GM21786 (cell line): ENCODE measurements around the gene LCN2.

Experiments
- ATAC-seq: cut with Tn5 transposase; IDR thresholded peaks from one replicate; pipeline ENCODE4 v1.9.1; 2021; ENCODE audit not compliant: unreplicated experiment

The LCN2 gene

GRCh38 chr9:128146591-128147120, 2.6 kb upstream of the LCN2 start:
- no peak for ATAC-seq

- ATAC-seq = no peak
Observed at GRCh38 chr9:128148509-128149000, 698 bp upstream of the LCN2 start.

- no peak for ATAC-seq
Observed at GRCh38 chr9:128149951-128150593, 819 bp downstream of the LCN2 start.

GRCh38 chr9:128150594-128151308, 1.5 kb downstream of the LCN2 start:
- no peak for ATAC-seq

- ATAC-seq = no peak
Observed at GRCh38 chr9:128151309-128152132, 2.3 kb downstream of the LCN2 start.

GRCh38 chr9:128152133-128153059, 3.1 kb downstream of the LCN2 start:
- no peak for ATAC-seq

- ATAC-seq = no peak
Observed at GRCh38 chr9:128153060-128153946, 4.0 kb downstream of the LCN2 start.

GRCh38 chr9:128153947-128154695, 4.9 kb downstream of the LCN2 start:
- no peak for ATAC-seq

- ATAC-seq = no peak
Observed at GRCh38 chr9:128155736-128156500, 6.7 kb downstream of the LCN2 start.

- no peak for ATAC-seq
Observed at GRCh38 chr9:128159522-128159783, 10.2 kb downstream of the LCN2 start.

GRCh38 chr9:128159784-128160602, 10.7 kb downstream of the LCN2 start, which contains the start of gene BBLN:
Gene BBLN, plus strand, starts transcription at chr9:128160265. Its CDS starts 143 bp downstream, at chr9:128160408.
- ATAC-seq = peak; percentile 74

- no peak for ATAC-seq
Observed at GRCh38 chr9:128160603-128160987, 11.3 kb downstream of the LCN2 start.

- no peak for ATAC-seq
Observed at GRCh38 chr9:128161215-128161902, 12.1 kb downstream of the LCN2 start.

- no peak for ATAC-seq
Observed at GRCh38 chr9:128162215-128163026, 13.2 kb downstream of the LCN2 start.

- ATAC-seq = no peak
Observed at GRCh38 chr9:128163027-128163515, 13.8 kb downstream of the LCN2 start.
